Neural progenitor cell (in vitro differentiated cells): ENCODE measurements around the gene TAS1R1.

Source experiments
- EZH2 ChIP-seq: fragments of 200-600 bp; sonication (generic); IDR thresholded peaks from 2 replicates; pipeline ENCODE4 v1.6.1; 2017; ENCODE audit warnings: antibody characterized with exemption, mild to moderate bottlenecking, moderate library complexity
- EZH2phosphoT487 ChIP-seq: fragments of 200-600 bp; sonication (generic); IDR thresholded peaks from 2 replicates; pipeline ENCODE4 v1.6.1; 2017; ENCODE audit warnings: antibody characterized with exemption
- TF ChIP-seq, protein P1 (sequence below): fragments of 200-600 bp; sonication (generic); IDR thresholded peaks from 2 replicates; pipeline ENCODE4 v1.5.1; 2017; ENCODE audit warnings: antibody characterized with exemption, mild to moderate bottlenecking

- TF ChIP-seq, protein P1, sequence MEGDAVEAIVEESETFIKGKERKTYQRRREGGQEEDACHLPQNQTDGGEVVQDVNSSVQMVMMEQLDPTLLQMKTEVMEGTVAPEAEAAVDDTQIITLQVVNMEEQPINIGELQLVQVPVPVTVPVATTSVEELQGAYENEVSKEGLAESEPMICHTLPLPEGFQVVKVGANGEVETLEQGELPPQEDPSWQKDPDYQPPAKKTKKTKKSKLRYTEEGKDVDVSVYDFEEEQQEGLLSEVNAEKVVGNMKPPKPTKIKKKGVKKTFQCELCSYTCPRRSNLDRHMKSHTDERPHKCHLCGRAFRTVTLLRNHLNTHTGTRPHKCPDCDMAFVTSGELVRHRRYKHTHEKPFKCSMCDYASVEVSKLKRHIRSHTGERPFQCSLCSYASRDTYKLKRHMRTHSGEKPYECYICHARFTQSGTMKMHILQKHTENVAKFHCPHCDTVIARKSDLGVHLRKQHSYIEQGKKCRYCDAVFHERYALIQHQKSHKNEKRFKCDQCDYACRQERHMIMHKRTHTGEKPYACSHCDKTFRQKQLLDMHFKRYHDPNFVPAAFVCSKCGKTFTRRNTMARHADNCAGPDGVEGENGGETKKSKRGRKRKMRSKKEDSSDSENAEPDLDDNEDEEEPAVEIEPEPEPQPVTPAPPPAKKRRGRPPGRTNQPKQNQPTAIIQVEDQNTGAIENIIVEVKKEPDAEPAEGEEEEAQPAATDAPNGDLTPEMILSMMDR, result no peak
- TF ChIP-seq EZH2, result no peak
- no peak for TF ChIP-seq EZH2phosphoT487
Measured at GRCh38 chr1:6596886-6597776, 42.0 kb downstream of the TAS1R1 start.
